ENCODE data around the gene ZNF574.
A peak's percentile ranks its signal among the peaks of the same experiment; 100 is the strongest.
"Not testable (repeated sequence)": the region's sequence is repeated elsewhere in the genome, so short reads cannot be mapped to it uniquely, and the experiment has no call there.

Gene ZNF574

GRCh38 chr19:42098781-42099180 is 22.8 kb downstream of the ZNF574 start:
- no peak for DNase-seq (ENCODE audit: low read depth in 1 of 2, low spot score in 1 of 2)

- DNase-seq (ENCODE audit: low read depth in 1 of 2, low spot score in 1 of 2) = no peak
Observed at GRCh38 chr19:42099336-42099925, 23.5 kb downstream of the ZNF574 start.

GRCh38 chr19:42100241-42100640 is 24.3 kb downstream of the ZNF574 start:
- DNase-seq (ENCODE audit: low read depth in 1 of 2, low spot score in 1 of 2) = not testable (repeated sequence)

- DNase-seq (ENCODE audit: low read depth in 1 of 2, low spot score in 1 of 2) = no peak
Observed at GRCh38 chr19:42102877-42103276, 26.9 kb downstream of the ZNF574 start.

GRCh38 chr19:42105368-42105767 is 29.4 kb downstream of the ZNF574 start:
- no peak for DNase-seq (ENCODE audit: low read depth in 1 of 2, low spot score in 1 of 2)

GRCh38 chr19:42108527-42109389 is 32.8 kb downstream of the ZNF574 start:
- DNase-seq (ENCODE audit: low read depth in 1 of 2, low spot score in 1 of 2) = peak; percentile 76

- DNase-seq (ENCODE audit: low read depth in 1 of 2, low spot score in 1 of 2) = no peak
Observed at GRCh38 chr19:42109896-42110295, 33.9 kb downstream of the ZNF574 start.

GRCh38 chr19:42110658-42111057 is 34.7 kb downstream of the ZNF574 start:
- DNase-seq (ENCODE audit: low read depth in 1 of 2, low spot score in 1 of 2) = no peak

- DNase-seq (ENCODE audit: low read depth in 1 of 2, low spot score in 1 of 2) = no peak
Observed at GRCh38 chr19:42111384-42111783, 35.4 kb downstream of the ZNF574 start.

- no peak for DNase-seq (ENCODE audit: low read depth in 1 of 2, low spot score in 1 of 2)
Observed at GRCh38 chr19:42111811-42112210, 35.8 kb downstream of the ZNF574 start.

- no peak for DNase-seq (ENCODE audit: low read depth in 1 of 2, low spot score in 1 of 2)
Observed at GRCh38 chr19:42113641-42114348, 37.8 kb downstream of the ZNF574 start.

- DNase-seq (ENCODE audit: low read depth in 1 of 2, low spot score in 1 of 2) = no peak
Observed at GRCh38 chr19:42114412-42114811, 38.4 kb downstream of the ZNF574 start.

- DNase-seq (ENCODE audit: low read depth in 1 of 2, low spot score in 1 of 2) = no peak
Observed at GRCh38 chr19:42115219-42115618, 39.3 kb downstream of the ZNF574 start.

- no peak for DNase-seq (ENCODE audit: low read depth in 1 of 2, low spot score in 1 of 2)
Observed at GRCh38 chr19:42115705-42116104, 39.7 kb downstream of the ZNF574 start.

GRCh38 chr19:42116308-42117075 is 40.5 kb downstream of the ZNF574 start:
- DNase-seq (ENCODE audit: low read depth in 1 of 2, low spot score in 1 of 2) = no peak

- DNase-seq (ENCODE audit: low read depth in 1 of 2, low spot score in 1 of 2) = no peak
Observed at GRCh38 chr19:42117076-42117475, 41.1 kb downstream of the ZNF574 start.

GRCh38 chr19:42120276-42120980 is 44.5 kb downstream of the ZNF574 start:
- no peak for DNase-seq (ENCODE audit: low read depth in 1 of 2, low spot score in 1 of 2)

- DNase-seq (ENCODE audit: low read depth in 1 of 2, low spot score in 1 of 2) = no peak
Observed at GRCh38 chr19:42121036-42121621, 45.2 kb downstream of the ZNF574 start.

- peak; percentile 58 to 76 for DNase-seq (ENCODE audit: low read depth in 1 of 2, low spot score in 1 of 2)
Observed at GRCh38 chr19:42121656-42122069, 45.7 kb downstream of the ZNF574 start.

All from stimulated activated CD4-positive, alpha-beta T cell treated with anti-CD3 and anti-CD28 coated beads, Interleukin-15, amount 100 ng/mL, for 1 hour (primary cell).